ENCODE measurements around the gene C11orf16.
A peak's percentile ranks its signal among the peaks of the same experiment; 100 is the strongest.

Gene C11orf16

DNA sequence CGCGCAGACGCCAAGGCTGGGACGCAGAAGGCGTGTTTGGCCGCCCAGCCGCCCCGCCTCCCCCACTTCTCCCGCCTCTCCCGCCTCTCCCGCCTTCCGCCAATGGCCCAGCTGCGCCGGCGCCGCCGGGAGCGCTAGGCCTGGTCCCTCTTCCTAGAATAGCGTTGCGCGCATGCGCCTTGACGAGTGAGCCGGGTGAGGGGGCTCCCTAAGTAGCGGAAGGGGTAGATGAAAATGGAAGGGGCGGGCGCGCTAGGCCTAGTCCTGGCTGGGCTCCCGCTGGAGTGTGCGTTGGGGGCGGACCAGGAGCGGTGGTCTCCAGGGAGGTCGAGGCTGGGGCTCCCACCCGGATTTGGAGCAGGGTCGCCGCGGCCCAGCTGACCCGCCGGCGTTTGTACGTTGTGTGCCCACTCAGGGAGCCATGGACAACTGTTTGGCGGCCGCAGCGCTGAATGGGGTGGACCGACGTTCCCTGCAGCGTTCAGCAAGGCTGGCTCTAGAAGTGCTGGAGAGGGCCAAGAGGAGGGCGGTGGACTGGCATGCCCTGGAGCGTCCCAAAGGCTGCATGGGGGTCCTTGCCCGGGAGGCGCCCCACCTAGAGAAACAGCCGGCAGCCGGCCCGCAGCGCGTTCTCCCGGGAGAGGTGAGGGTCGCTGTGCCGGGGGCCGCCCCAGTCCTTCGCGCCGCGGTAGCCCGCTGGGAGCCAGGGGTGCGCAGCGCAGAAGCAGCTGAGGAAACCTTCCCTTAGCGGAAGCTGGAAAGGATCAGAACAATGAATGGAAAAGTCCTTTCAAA is 21.5 kb downstream of the C11orf16 start, which contains the start of gene AKIP1 (continued):
- TF ChIP-seq ZNF248 (tag by site-specific recombination; IDR thresholded peaks at IDR 0.05) (no peak), ZNF837 (tag by site-specific recombination; IDR thresholded peaks at IDR 0.05) (no peak), ZBTB1 (tag by site-specific recombination; IDR thresholded peaks at IDR 0.05) (no peak), KLF8 (tag by site-specific recombination; IDR thresholded peaks at IDR 0.05) (peak; percentile 52; the same call in 1 of the 2 replicates), ZNF114 (tag by site-specific recombination; IDR thresholded peaks at IDR 0.05) (no peak), ZNF629 (tag by site-specific recombination; IDR thresholded peaks at IDR 0.05) (peak; percentile 44), ZNF473 (tag by site-specific recombination; IDR thresholded peaks at IDR 0.05) (no peak), ZNF76 (tag by site-specific recombination; IDR thresholded peaks at IDR 0.05; ENCODE audit: borderline replicate concordance, low read depth) (no peak; the same call in none of the 2 replicates), ZNF624 (tag by site-specific recombination; IDR thresholded peaks at IDR 0.05) (no peak), ZNF660 (tag by site-specific recombination; IDR thresholded peaks at IDR 0.05) (no peak), ZFP37 (tag by site-specific recombination; IDR thresholded peaks at IDR 0.05) (0 out of 2 replicates have a peak, but pooled peaks have one; percentile 41)
- TF ChIP-seq, protein P1, sequence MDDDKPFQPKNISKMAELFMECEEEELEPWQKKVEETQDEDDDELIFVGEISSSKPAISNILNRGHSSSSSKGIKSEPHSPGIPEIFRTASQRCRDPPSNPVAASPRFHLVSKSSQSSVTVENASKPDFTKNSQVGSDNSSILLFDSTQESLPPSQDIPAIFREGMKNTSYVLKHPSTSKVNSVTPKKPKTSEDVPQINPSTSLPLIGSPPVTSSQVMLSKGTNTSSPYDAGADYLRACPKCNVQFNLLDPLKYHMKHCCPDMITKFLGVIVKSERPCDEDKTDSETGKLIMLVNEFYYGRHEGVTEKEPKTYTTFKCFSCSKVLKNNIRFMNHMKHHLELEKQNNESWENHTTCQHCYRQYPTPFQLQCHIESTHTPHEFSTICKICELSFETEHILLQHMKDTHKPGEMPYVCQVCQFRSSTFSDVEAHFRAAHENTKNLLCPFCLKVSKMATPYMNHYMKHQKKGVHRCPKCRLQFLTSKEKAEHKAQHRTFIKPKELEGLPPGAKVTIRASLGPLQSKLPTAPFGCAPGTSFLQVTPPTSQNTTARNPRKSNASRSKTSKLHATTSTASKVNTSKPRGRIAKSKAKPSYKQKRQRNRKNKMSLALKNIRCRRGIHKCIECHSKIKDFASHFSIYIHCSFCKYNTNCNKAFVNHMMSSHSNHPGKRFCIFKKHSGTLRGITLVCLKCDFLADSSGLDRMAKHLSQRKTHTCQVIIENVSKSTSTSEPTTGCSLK (tag by site-specific recombination; IDR thresholded peaks at IDR 0.05), result no peak
- TF ChIP-seq, protein P2, sequence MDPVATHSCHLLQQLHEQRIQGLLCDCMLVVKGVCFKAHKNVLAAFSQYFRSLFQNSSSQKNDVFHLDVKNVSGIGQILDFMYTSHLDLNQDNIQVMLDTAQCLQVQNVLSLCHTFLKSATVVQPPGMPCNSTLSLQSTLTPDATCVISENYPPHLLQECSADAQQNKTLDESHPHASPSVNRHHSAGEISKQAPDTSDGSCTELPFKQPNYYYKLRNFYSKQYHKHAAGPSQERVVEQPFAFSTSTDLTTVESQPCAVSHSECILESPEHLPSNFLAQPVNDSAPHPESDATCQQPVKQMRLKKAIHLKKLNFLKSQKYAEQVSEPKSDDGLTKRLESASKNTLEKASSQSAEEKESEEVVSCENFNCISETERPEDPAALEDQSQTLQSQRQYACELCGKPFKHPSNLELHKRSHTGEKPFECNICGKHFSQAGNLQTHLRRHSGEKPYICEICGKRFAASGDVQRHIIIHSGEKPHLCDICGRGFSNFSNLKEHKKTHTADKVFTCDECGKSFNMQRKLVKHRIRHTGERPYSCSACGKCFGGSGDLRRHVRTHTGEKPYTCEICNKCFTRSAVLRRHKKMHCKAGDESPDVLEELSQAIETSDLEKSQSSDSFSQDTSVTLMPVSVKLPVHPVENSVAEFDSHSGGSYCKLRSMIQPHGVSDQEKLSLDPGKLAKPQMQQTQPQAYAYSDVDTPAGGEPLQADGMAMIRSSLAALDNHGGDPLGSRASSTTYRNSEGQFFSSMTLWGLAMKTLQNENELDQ (tag by site-specific recombination; IDR thresholded peaks at IDR 0.05; ENCODE audit: low read depth), result no peak
- TF ChIP-seq, protein P3, sequence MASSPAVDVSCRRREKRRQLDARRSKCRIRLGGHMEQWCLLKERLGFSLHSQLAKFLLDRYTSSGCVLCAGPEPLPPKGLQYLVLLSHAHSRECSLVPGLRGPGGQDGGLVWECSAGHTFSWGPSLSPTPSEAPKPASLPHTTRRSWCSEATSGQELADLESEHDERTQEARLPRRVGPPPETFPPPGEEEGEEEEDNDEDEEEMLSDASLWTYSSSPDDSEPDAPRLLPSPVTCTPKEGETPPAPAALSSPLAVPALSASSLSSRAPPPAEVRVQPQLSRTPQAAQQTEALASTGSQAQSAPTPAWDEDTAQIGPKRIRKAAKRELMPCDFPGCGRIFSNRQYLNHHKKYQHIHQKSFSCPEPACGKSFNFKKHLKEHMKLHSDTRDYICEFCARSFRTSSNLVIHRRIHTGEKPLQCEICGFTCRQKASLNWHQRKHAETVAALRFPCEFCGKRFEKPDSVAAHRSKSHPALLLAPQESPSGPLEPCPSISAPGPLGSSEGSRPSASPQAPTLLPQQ (tag by site-specific recombination; IDR thresholded peaks at IDR 0.05), result peak; percentile 15; the same call in 1 of the 2 replicates
- TF ChIP-seq, protein P4, sequence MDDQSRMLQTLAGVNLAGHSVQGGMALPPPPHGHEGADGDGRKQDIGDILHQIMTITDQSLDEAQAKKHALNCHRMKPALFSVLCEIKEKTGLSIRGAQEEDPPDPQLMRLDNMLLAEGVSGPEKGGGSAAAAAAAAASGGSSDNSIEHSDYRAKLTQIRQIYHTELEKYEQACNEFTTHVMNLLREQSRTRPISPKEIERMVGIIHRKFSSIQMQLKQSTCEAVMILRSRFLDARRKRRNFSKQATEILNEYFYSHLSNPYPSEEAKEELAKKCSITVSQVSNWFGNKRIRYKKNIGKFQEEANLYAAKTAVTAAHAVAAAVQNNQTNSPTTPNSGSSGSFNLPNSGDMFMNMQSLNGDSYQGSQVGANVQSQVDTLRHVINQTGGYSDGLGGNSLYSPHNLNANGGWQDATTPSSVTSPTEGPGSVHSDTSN (CRISPR knock-in tag; IDR thresholded peaks at IDR 0.05), result peak; percentile 62; the same call in 1 of the 2 replicates
- TF ChIP-seq, protein P5, sequence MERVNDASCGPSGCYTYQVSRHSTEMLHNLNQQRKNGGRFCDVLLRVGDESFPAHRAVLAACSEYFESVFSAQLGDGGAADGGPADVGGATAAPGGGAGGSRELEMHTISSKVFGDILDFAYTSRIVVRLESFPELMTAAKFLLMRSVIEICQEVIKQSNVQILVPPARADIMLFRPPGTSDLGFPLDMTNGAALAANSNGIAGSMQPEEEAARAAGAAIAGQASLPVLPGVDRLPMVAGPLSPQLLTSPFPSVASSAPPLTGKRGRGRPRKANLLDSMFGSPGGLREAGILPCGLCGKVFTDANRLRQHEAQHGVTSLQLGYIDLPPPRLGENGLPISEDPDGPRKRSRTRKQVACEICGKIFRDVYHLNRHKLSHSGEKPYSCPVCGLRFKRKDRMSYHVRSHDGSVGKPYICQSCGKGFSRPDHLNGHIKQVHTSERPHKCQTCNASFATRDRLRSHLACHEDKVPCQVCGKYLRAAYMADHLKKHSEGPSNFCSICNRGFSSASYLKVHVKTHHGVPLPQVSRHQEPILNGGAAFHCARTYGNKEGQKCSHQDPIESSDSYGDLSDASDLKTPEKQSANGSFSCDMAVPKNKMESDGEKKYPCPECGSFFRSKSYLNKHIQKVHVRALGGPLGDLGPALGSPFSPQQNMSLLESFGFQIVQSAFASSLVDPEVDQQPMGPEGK (tag by site-specific recombination; IDR thresholded peaks at IDR 0.05), result peak; percentile 92
- TF ChIP-seq, protein P6, sequence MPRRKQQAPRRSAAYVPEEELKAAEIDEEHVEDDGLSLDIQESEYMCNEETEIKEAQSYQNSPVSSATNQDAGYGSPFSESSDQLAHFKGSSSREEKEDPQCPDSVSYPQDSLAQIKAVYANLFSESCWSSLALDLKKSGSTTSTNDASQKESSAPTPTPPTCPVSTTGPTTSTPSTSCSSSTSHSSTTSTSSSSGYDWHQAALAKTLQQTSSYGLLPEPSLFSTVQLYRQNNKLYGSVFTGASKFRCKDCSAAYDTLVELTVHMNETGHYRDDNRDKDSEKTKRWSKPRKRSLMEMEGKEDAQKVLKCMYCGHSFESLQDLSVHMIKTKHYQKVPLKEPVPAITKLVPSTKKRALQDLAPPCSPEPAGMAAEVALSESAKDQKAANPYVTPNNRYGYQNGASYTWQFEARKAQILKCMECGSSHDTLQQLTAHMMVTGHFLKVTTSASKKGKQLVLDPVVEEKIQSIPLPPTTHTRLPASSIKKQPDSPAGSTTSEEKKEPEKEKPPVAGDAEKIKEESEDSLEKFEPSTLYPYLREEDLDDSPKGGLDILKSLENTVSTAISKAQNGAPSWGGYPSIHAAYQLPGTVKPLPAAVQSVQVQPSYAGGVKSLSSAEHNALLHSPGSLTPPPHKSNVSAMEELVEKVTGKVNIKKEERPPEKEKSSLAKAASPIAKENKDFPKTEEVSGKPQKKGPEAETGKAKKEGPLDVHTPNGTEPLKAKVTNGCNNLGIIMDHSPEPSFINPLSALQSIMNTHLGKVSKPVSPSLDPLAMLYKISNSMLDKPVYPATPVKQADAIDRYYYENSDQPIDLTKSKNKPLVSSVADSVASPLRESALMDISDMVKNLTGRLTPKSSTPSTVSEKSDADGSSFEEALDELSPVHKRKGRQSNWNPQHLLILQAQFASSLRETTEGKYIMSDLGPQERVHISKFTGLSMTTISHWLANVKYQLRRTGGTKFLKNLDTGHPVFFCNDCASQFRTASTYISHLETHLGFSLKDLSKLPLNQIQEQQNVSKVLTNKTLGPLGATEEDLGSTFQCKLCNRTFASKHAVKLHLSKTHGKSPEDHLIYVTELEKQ (tag by site-specific recombination; IDR thresholded peaks at IDR 0.05; ENCODE audit: borderline replicate concordance), result no peak
- TF ChIP-seq, protein P7, sequence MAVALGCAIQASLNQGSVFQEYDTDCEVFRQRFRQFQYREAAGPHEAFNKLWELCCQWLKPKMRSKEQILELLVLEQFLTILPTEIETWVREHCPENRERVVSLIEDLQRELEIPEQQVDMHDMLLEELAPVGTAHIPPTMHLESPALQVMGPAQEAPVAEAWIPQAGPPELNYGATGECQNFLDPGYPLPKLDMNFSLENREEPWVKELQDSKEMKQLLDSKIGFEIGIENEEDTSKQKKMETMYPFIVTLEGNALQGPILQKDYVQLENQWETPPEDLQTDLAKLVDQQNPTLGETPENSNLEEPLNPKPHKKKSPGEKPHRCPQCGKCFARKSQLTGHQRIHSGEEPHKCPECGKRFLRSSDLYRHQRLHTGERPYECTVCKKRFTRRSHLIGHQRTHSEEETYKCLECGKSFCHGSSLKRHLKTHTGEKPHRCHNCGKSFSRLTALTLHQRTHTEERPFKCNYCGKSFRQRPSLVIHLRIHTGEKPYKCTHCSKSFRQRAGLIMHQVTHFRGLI (tag by site-specific recombination; IDR thresholded peaks at IDR 0.05), result peak; percentile 61; the same call in 1 of the 2 replicates
- TF ChIP-seq, protein P8, sequence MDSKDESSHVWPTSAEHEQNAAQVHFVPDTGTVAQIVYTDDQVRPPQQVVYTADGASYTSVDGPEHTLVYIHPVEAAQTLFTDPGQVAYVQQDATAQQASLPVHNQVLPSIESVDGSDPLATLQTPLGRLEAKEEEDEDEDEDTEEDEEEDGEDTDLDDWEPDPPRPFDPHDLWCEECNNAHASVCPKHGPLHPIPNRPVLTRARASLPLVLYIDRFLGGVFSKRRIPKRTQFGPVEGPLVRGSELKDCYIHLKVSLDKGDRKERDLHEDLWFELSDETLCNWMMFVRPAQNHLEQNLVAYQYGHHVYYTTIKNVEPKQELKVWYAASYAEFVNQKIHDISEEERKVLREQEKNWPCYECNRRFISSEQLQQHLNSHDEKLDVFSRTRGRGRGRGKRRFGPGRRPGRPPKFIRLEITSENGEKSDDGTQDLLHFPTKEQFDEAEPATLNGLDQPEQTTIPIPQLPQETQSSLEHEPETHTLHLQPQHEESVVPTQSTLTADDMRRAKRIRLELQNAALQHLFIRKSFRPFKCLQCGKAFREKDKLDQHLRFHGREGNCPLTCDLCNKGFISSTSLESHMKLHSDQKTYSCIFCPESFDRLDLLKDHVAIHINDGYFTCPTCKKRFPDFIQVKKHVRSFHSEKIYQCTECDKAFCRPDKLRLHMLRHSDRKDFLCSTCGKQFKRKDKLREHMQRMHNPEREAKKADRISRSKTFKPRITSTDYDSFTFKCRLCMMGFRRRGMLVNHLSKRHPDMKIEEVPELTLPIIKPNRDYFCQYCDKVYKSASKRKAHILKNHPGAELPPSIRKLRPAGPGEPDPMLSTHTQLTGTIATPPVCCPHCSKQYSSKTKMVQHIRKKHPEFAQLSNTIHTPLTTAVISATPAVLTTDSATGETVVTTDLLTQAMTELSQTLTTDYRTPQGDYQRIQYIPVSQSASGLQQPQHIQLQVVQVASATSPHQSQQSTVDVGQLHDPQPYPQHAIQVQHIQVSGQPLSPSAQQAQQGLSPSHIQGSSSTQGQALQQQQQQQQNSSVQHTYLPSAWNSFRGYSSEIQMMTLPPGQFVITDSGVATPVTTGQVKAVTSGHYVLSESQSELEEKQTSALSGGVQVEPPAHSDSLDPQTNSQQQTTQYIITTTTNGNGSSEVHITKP (tag by site-specific recombination; IDR thresholded peaks at IDR 0.05), result peak; percentile 92

Data from HEK293 (cell line).